CD4-positive, alpha-beta T cell treated with Interleukin-6 at 100 ng/mL for 8 hours (primary cell): ENCODE measurements around the gene ACER1.
"Not testable (repeated sequence)": the region's sequence is repeated elsewhere in the genome, so short reads cannot be mapped to it uniquely, and the experiment has no call there.

Experiments
- DNase-seq: peaks from one replicate; pipeline ENCODE4 v3.0.0-alpha.2; 2020; ENCODE audit warnings: mixed read lengths, low spot score

Gene ACER1

GRCh38 chr19:6288737-6289136 lies 44.7 kb downstream of the ACER1 start:
- no peak for DNase-seq

GRCh38 chr19:6287269-6287885 lies 46.0 kb downstream of the ACER1 start:
- no peak for DNase-seq

GRCh38 chr19:6286676-6287075 lies 46.7 kb downstream of the ACER1 start:
- no peak for DNase-seq

- DNase-seq, result not testable (repeated sequence)
These were observed 51.0 kb downstream of the ACER1 start for GRCh38 chr19:6282393-6282792.

- DNase-seq, result peak; percentile 97
These were observed 53.4 kb downstream of the ACER1 start, which contains the start of gene MLLT1 for GRCh38 chr19:6279931-6280591. Gene MLLT1, minus strand, starts transcription at chr19:6279975. Its CDS starts 191 bp downstream, at chr19:6279784.

- DNase-seq, result no peak
These were observed 53.8 kb downstream of the ACER1 start for GRCh38 chr19:6279620-6279930.

GRCh38 chr19:6278740-6279619 lies 54.4 kb downstream of the ACER1 start:
- DNase-seq, result no peak

GRCh38 chr19:6278051-6278450 lies 55.4 kb downstream of the ACER1 start:
- DNase-seq, result no peak

- no peak for DNase-seq
These were observed 57.0 kb downstream of the ACER1 start for GRCh38 chr19:6276447-6276846.

GRCh38 chr19:6275170-6275744 lies 58.2 kb downstream of the ACER1 start:
- DNase-seq, result no peak

GRCh38 chr19:6274756-6275155 lies 58.7 kb downstream of the ACER1 start:
- DNase-seq, result no peak

- DNase-seq, result no peak
These were observed 59.5 kb downstream of the ACER1 start for GRCh38 chr19:6273701-6274601.

GRCh38 chr19:6272913-6273600 lies 60.4 kb downstream of the ACER1 start:
- DNase-seq, result no peak

- DNase-seq, result no peak
These were observed 61.0 kb downstream of the ACER1 start for GRCh38 chr19:6272411-6272791.

- no peak for DNase-seq
These were observed 61.5 kb downstream of the ACER1 start for GRCh38 chr19:6271721-6272410.

- no peak for DNase-seq
These were observed 62.2 kb downstream of the ACER1 start for GRCh38 chr19:6271251-6271650.

- DNase-seq, result no peak
These were observed 62.6 kb downstream of the ACER1 start for GRCh38 chr19:6270822-6271221.

GRCh38 chr19:6270076-6270745 lies 63.2 kb downstream of the ACER1 start:
- DNase-seq, result no peak

GRCh38 chr19:6269101-6269886 lies 64.1 kb downstream of the ACER1 start:
- DNase-seq, result no peak
